ENCODE measurements around the gene GUK1. TPM values are rescaled to one million over a fixed set of nuclear protein-coding genes. Genes with fewer than 3 reads are reported as not detected.
"Not testable (repeated sequence)": the region's sequence is repeated elsewhere in the genome, so short reads cannot be mapped to it uniquely, and the experiment has no call there.

The GUK1 gene
- total RNA-seq, 1 donor from 2014 or later = 143 TPM

GRCh38 chr1:228166170-228166936, 26.3 kb downstream of the GUK1 start:
- ATAC-seq (ENCODE audit: poor library complexity) = peak; percentile 35
- intact Hi-C loops (cut with DNase I) = no loop called here
- DNase-seq = peak; percentile 79

DNA sequence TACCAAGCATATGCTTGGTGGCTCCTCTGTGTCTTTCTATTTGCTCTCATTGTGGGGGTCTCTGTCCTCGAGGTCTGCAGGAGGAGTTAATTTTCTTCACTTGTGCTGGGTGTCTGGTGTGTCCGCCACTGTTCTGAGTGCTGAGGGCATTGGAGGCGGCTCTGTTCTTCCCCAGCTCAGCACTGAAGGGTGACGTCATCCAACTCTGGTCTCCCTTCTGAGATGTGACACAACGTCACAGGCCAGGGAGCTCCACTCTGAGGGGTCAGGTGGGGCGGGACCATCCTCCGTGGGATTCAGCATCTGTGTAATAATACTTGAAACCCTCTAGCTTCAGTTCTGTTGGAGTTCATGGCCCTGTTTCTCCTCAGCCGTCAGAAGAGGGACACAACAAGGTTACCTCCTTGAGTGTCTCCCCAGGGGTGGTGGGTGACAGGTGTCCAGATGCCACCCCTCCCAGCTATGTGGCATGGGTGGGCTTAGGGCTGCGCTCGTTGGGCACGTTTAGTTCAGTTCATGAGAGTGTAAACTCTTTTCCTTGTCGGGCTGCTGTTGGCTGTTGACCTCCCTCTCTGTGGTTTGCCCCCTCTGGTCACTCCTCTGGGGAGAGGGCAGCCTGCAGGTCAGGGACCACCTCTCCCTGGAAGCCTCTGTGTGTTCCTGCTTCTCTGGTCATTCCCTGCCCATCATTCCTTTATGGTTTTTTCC, 28.6 kb downstream of the GUK1 start:
- DNase-seq = no peak
- no peak for ATAC-seq (ENCODE audit: poor library complexity)
- intact Hi-C loops (cut with DNase I) = no loop called here

GRCh38 chr1:228169345-228169744, 29.3 kb downstream of the GUK1 start:
- intact Hi-C loops (cut with DNase I) = no loop called here

DNA sequence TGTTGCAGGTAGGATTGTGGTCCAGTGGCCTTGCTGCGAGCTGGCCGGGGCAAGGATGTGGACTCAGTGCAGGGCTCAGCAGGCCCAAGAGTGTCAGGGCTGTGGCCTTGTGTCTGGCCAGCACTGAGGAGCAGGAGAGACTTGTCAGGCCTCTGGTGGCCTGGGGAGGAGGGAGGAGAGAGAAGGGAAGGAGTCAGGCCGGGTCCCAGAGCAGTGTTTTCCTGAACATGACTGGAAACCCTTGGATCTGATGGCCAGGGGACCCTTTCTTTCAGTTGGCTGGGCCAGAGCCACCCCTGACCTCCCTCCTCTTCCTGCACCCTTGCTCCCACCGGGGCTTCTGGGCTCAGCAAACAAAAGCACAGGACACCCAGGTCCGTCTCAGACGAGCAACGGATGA, 30.6 kb downstream of the GUK1 start:
- DNase-seq (no peak), ATAC-seq (ENCODE audit: poor library complexity) (no peak)
- intact Hi-C loops (cut with DNase I) = no loop called here

More at GRCh38 chr1:228169345-228169744, 29.3 kb downstream of the GUK1 start:
- DNase-seq = no peak
- ATAC-seq (ENCODE audit: poor library complexity) = no peak

DNA sequence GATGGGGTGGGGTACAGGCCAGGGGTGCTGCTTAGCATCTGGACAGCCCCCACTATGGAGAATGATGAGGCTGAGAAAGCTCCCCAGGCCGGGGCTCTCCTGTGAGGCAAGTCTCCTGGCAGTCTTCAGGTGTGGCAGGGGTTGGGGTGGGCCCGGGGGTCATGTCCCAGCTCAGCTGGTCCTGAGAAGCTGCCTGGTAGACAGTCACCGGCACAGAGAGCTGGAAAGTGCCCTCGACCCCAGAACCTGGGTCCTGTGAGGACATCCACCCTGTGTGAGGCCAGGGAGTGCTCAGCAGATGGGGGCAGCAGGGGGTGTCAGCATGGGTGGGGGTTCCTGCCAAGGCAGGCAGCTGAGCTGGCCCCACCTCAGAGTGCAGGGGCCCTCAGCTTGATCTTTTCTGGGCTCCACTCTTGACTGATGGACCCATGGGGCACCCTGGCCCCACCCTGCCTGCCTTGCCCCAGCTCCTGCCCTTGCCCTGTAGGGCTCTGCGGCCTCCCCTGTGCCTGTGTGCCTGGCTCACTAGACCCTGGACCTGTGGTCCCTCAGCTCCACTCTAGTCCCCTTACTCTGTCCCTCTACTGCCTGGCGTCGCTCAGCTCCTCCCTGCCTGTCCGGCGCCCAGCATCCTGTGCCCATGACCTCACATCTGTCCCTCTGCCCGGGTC, 31.3 kb downstream of the GUK1 start:
- intact Hi-C loops (cut with DNase I) = no loop called here
- DNase-seq = no peak
- no peak for ATAC-seq (ENCODE audit: poor library complexity)

- intact Hi-C loops (cut with DNase I) = no loop called here
- ATAC-seq (ENCODE audit: poor library complexity) = no peak
- DNase-seq = no peak
These were observed 32.8 kb downstream of the GUK1 start for GRCh38 chr1:228172591-228173527.

DNA sequence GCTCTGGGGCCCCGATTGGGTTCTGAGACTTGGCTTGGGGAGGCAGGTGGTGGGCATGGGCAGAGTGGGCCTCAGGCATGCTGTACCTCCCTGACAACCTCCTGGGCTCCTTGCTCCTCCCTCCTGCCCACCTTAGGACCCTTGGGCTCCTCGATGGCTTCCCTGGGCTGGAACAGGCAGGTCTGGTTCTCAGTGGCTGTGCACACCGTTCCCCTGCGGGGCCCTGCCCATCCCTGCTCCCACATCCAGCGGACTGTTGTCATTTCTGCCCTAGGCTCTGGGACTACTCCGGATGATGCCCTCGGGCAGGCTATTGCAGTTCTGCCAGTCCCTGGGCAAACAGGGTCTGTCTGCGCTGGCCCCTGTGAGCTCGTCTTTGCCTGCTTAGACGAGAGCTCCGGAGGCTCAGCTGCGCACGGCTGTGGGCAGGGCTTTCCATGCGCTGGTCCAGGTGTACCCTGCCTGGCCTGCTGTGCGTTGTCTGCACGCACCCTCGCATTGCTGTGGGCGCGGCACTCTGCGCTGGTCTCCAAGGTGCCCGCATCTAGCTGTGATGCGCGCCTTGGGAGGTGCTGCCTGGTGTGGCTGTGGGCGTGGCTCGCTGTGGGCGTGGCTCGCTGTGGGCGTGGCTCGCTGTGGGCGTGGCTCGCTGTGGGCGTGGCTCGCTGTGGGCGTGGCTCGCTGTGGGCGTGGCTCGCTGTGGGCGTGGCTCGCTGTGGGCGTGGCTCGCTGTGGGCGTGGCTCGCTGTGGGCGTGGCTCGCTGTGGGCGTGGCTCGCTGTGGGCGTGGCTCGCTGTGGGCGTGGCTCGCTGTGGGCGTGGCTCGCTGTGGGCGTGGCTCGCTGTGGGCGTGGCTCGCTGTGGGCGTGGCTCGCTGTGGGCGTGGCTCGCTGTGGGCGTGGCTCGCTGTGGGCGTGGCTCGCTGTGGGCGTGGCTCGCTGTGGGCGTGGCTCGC, 33.7 kb downstream of the GUK1 start:
- ATAC-seq (ENCODE audit: poor library complexity); intact Hi-C loops (cut with DNase I): not testable (repeated sequence)
- DNase-seq = peak; percentile 44

DNA sequence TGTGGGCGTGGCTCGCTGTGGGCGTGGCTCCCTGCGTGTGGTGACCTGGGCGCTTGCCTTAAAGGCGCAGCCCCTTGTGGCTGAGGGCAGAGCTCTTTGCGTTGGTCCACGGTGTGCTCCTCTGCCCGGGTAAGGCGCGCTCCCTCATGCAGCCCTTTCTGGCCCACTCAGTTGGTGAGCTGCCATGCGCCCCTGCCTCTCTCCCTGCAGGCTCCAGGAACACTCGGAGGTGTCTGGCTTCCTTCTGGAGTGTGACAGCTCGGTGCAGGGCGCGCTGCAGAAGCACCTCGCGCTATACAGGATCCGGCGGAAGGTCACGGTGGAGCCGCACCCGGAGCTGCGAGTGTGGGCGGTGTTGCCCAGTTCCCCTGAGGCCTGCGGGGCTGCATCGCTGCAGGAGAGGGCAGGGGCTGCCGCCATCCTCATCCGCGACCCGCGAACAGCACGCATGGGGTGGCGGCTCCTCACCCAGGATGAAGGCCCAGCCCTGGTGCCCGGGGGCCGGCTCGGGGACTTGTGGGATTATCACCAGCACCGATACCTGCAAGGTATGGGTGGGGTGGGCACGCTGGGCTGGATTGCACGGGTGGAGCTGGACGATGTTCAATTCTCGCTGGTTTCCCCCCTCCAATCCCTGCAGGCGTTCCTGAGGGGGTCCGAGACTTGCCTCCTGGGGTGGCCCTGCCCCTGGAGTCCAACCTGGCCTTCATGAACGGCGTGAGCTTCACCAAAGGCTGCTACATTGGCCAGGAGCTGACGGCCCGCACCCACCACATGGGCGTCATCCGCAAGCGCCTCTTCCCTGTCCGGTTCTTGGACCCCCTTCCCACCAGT, 34.6 kb downstream of the GUK1 start:
- ATAC-seq (ENCODE audit: poor library complexity) (peak; percentile 32), DNase-seq (peak; percentile 51)

DNA sequence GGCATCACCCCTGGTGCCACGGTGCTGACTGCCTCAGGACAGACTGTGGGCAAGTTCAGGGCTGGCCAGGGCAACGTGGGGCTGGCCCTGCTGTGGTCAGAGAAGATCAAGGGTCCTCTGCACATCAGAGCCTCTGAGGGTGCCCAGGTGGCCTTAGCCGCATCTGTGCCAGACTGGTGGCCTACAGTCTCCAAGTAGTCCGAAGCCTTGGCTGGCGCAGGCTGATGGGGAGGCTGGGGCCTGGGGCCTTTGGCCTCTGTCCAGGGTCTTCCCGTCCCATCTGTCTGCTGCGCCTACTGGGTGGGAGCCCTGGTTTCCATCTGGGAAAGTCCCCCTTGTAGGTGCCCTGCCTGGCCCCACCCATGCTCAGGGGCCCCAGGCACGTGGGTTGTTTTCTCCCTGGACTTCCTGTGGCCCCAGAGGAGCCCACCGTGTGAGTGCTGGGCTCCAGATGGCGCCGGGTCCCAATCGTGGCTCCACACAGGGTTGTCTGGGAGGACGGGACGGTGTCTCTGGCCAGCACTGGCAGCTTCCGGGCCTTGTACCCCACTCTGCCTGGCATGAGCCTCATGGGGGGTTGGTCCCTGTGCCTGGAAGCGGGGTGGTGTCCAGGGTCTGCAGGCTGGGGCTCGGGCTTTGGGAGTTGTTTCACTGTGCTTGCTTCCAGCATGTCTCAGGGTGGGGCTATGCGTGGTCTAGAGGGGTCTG, 35.4 kb downstream of the GUK1 start:
- ATAC-seq (ENCODE audit: poor library complexity) = no peak

More for the DNA sequence above, 34.6 kb downstream of the GUK1 start:
- intact Hi-C loops (cut with DNase I) = no loop called here

GRCh38 chr1:228176024-228176395, 35.9 kb downstream of the GUK1 start:
- intact Hi-C loops (cut with DNase I) = no loop called here
- DNase-seq (no peak), ATAC-seq (ENCODE audit: poor library complexity) (peak; percentile 42)

More for the DNA sequence above, 35.4 kb downstream of the GUK1 start:
- intact Hi-C loops (cut with DNase I) = no loop called here
- DNase-seq = no peak

- intact Hi-C loops (cut with DNase I) = no loop called here
- peak; percentile 75 for DNase-seq
- peak; percentile 78 for ATAC-seq (ENCODE audit: poor library complexity)
These were observed 36.5 kb downstream of the GUK1 start for GRCh38 chr1:228176461-228177182.

GRCh38 chr1:228177183-228177475, 37.0 kb downstream of the GUK1 start:
- intact Hi-C loops (cut with DNase I) = no loop called here
- DNase-seq (no peak), ATAC-seq (ENCODE audit: poor library complexity) (no peak)

GRCh38 chr1:228177721-228178710, 37.9 kb downstream of the GUK1 start:
- ATAC-seq (ENCODE audit: poor library complexity) (no peak), DNase-seq (no peak)
- intact Hi-C loops (cut with DNase I) = no loop called here

Data from Right ventricle myocardium superior (tissue), 1 donor.